Upper lobe of right lung (tissue), 1 donor: ENCODE results near the gene ZNF469. TPM values are rescaled to one million over a fixed set of nuclear protein-coding genes. Genes with fewer than 3 reads are reported as not detected.

Experiments used
- ATAC-seq: fragments of 200-7000 bp; cut with Tn5 transposase; one replicate; pipeline ENCODE4 v1.9.1; 2020; ENCODE audit warnings: mild to moderate bottlenecking, moderate library complexity
- DNase-seq: peaks from one replicate; pipeline ENCODE4 v3.0.0-alpha.2; 2020
- H3K27ac ChIP-seq: fragments of 200-600 bp; one replicate; pipeline ENCODE4 v1.8.0; 2022
- H3K27me3 ChIP-seq: fragments of 200-600 bp; one replicate; pipeline ENCODE4 v1.8.0; 2022; ENCODE audit warnings: mild to moderate bottlenecking
- H3K36me3 ChIP-seq: fragments of 200-600 bp; one replicate; pipeline ENCODE4 v1.8.0; 2022
- H3K4me1 ChIP-seq: fragments of 200-600 bp; one replicate; pipeline ENCODE4 v1.8.0; 2022
- H3K4me3 ChIP-seq: fragments of 200-600 bp; one replicate; pipeline ENCODE4 v1.8.0; 2022; ENCODE audit warnings: mild to moderate bottlenecking
- H3K9me3 ChIP-seq: fragments of 200-600 bp; one replicate; pipeline ENCODE4 v1.8.0; 2022
- intact Hi-C: fragments of 100-400 bp; cut with DNase I; formaldehyde crosslinking; loops from one replicate; pipeline ENCODE4 v1.11.0; 2022
- total RNA-seq: library from RNA; stranded (reverse); fragmentation: NEBNext Ultra II Directional; extraction: Animal tissue kit (Norgen Biotek cat#: 25700); gene quantifications from one replicate; pipeline ENCODE4 v1.2.1, GENCODE V29; 2021
- TF ChIP-seq, protein P1 (sequence below): fragments of 200-600 bp; IDR thresholded peaks from one replicate; pipeline ENCODE4 v1.8.0; 2022; ENCODE audit warnings: antibody characterized with exemption
- donor health status: DM: no; HTN: yes; CAD: no; lungs with severe emphysema.

Gene ZNF469
- total RNA-seq, 1 donor from 2014 or later: 2.1 TPM

DNA sequence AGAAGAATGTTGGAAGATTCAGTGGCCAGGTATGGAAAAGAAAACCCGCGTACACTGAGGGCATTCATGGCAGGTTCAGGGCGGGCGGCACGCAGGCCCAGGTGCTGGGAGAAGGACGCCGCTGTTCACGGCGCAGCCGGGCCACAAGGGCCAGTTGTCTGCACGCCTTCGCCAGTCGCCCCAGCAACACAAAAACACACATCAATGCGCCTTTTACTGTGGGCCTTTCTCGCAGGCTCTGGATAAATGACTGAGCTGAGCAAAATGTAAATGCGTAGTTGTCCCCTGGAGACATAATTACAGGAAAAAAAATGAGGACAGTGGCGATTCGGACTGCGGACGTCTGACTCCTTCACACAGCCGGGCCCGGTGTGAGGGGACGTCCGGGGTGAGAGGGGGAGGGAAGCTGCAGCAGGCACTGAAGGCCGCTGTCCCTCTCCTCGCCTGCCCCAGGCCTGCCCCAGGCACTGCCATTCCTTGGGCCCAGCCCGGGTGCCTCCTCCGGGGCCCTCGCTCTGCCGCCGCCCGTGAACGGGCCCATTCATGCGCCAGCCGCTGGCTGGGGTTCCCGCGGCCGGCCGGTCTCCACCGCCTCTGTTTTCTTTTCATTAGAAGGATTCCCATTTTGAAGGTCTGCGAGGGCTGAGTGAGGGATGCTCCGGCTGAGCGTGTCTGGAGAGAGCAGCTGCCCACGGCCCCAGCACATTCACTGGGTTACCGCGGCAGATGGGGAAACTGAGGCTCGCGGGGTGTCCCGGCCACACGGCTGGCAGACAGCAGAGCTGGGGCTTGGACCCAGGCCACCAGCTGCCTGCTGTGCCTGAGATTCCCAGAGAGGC lies 6.5 kb upstream of the ZNF469 start:
- H3K36me3 ChIP-seq: no peaks in the 10 kb centered on the region
- H3K4me3 ChIP-seq: no peak overlapping the region
- ATAC-seq (no peak), DNase-seq (peak; percentile 53)
- H3K9me3 ChIP-seq: no peaks in the 10 kb centered on the region
- no peak overlapping the region for H3K27ac ChIP-seq
- no peaks in the 10 kb centered on the region for H3K4me1 ChIP-seq
- intact Hi-C loops: no loop called here
- peaks cover 5% of the 10 kb centered on the region for H3K27me3 ChIP-seq
- TF ChIP-seq, protein P1, sequence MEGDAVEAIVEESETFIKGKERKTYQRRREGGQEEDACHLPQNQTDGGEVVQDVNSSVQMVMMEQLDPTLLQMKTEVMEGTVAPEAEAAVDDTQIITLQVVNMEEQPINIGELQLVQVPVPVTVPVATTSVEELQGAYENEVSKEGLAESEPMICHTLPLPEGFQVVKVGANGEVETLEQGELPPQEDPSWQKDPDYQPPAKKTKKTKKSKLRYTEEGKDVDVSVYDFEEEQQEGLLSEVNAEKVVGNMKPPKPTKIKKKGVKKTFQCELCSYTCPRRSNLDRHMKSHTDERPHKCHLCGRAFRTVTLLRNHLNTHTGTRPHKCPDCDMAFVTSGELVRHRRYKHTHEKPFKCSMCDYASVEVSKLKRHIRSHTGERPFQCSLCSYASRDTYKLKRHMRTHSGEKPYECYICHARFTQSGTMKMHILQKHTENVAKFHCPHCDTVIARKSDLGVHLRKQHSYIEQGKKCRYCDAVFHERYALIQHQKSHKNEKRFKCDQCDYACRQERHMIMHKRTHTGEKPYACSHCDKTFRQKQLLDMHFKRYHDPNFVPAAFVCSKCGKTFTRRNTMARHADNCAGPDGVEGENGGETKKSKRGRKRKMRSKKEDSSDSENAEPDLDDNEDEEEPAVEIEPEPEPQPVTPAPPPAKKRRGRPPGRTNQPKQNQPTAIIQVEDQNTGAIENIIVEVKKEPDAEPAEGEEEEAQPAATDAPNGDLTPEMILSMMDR: no peak

- Histone ChIP-seq H3K4me3 (no peak overlapping the region), H3K27me3 (peaks cover 5% of the 10 kb centered on the region), H3K36me3 (no peaks in the 10 kb centered on the region), H3K9me3 (no peaks in the 10 kb centered on the region), H3K27ac (no peak overlapping the region), H3K4me1 (no peaks in the 10 kb centered on the region)
- intact Hi-C loops: no loop called here
- ATAC-seq: no peak
- peak; percentile 57 for DNase-seq
- TF ChIP-seq, protein P1: no peak
Observed at GRCh38 chr16:88376835-88377726, 5.7 kb upstream of the ZNF469 start.

DNA sequence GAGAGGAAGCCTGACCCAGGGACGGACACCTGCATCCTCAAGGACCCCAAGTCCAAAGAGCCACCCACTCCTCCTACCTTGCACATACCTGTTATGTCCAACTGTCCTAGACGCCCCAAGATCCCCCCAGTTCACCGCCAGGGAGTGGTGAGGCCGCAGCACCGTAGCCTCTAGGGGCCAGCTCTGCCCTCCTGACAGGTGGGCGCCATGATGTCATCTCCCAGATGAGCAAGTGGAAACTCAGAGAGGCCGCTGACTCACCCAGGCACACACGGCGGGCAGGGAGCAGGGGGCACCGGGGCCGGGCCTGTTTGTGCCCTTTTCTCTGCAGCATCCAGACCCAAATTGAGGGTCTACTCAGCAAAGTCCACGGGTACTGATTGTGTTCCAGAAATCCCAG lies 4.8 kb upstream of the ZNF469 start:
- intact Hi-C loops: no loop called here
- H3K4me3 ChIP-seq: no peak overlapping the region
- no peaks in the 10 kb centered on the region for H3K36me3 ChIP-seq
- ATAC-seq (no peak), DNase-seq (peak; percentile 40)
- no peaks in the 10 kb centered on the region for H3K4me1 ChIP-seq
- peaks cover 5% of the 10 kb centered on the region for H3K27me3 ChIP-seq
- TF ChIP-seq, protein P1: no peak
- H3K9me3 ChIP-seq: no peaks in the 10 kb centered on the region
- no peak overlapping the region for H3K27ac ChIP-seq

DNA sequence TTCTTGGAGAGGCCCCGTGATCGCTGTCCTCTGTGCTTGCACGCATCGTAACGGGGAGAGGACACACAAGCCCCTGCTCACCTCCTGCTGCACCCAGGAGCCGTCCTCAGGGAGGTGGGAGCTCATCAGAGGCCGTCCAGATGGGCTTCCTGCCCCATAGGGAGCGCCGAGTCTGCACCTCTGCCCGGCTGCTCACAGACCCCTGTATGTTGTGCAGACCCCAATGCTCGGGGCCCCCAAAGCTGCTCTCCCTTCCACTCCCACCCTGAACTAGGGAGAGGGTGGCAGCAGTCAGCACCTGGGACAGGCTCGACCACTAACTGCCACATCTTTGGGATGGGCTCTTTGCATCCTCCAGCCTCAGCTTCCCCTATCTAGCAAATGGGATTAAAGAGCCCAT lies 4.4 kb upstream of the ZNF469 start:
- Histone ChIP-seq H3K36me3 (no peaks in the 10 kb centered on the region), H3K27ac (no peak overlapping the region), H3K4me1 (no peaks in the 10 kb centered on the region), H3K4me3 (no peak overlapping the region), H3K27me3 (peaks cover 5% of the 10 kb centered on the region), H3K9me3 (no peaks in the 10 kb centered on the region)
- TF ChIP-seq, protein P1: no peak
- ATAC-seq: no peak
- intact Hi-C loops: no loop called here
- DNase-seq: peak; percentile 60

DNA sequence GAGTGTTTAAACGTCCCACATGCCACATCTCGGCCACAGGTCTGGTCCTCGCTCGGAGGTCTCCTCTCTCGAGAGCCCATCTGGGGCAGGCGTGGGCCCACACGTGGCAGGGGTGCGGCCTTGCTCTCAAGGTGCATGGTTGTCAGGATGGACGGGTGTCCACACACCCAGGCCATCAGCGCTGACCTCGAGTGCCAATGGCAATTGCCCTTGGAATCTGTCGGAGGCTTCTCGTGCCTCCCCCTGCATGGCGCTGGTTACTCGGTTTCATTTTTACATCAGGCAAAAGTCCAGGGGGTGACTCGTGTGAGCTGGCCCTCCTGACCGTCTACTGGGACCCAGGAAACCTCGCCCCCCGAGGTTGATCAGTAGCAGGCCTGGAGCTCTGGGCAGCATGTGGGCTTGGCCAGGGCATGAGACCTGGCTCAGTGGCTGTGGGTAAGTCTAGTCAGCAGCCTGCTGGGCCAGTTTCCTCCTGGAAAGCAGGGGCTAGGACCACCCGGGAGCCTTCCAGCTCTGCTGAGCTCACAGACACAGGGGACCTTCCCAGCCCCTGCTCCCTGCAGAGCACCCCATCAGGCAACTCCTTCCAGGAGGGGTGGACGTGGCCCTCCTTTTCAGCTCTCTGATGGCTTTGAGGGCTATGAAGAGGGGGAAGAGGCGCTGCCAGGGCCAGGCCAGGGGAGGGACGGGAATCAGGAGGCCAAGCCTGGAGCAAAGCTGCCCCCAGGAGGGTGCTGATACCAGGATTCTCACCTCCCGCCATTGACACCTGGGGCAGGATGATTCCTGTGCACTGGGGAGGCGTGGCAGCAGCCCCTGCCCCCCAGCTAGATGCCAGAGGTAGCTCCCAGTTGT lies 3.7 kb upstream of the ZNF469 start:
- DNase-seq (peak; percentile 61), ATAC-seq (no peak)
- TF ChIP-seq, protein P1: no peak
- peaks cover 4% of the 10 kb centered on the region for H3K4me1 ChIP-seq
- H3K4me3 ChIP-seq: no peak overlapping the region
- H3K36me3 ChIP-seq: no peaks in the 10 kb centered on the region
- H3K27ac ChIP-seq: no peak overlapping the region
- peaks cover 12% of the 10 kb centered on the region for H3K27me3 ChIP-seq
- H3K9me3 ChIP-seq: no peaks in the 10 kb centered on the region
- intact Hi-C loops: no loop called here
